Measurements from ENCODE around the gene KCND3.

GRCh38 chr1:111992476-111992875 is 3.0 kb upstream of the KCND3 start:
- TF ChIP-seq CTCF (IDR thresholded peaks at IDR 0.05; ENCODE audit: low read length) (no peak), EZH2 (IDR thresholded peaks at IDR 0.05; ENCODE audit: borderline replicate concordance, low read length) (no peak)
